NCI-H1105 treated with DMSO at 0.1 percent for 48 hours (cell line): ENCODE data around the gene SLC27A2.

ENCODE experiments used
- DNase-seq: peaks from one replicate; lab custom pipeline; 2025; lab: John Stamatoyannopoulos, UW

The SLC27A2 gene

DNA sequence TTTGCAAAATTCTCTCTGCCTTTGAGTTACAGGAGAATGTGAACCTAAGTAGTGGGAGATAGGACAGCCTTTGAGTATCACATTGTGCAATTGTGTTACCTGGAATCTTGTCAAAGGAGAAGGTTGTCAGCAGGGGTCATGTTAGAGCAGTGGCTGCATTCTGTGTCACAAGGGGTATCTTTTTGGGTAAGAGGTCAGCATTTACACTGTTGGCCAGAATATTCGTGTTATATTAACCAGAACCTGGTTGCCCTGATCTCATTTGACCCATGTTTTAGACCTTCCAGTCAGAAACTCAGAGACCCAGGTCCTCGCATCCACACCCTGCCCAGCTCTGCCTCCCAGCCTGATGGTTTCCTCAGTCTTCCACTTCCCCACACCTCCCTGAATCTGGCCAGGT lies 56.3 kb downstream of the SLC27A2 start:
- no peak for DNase-seq

DNA sequence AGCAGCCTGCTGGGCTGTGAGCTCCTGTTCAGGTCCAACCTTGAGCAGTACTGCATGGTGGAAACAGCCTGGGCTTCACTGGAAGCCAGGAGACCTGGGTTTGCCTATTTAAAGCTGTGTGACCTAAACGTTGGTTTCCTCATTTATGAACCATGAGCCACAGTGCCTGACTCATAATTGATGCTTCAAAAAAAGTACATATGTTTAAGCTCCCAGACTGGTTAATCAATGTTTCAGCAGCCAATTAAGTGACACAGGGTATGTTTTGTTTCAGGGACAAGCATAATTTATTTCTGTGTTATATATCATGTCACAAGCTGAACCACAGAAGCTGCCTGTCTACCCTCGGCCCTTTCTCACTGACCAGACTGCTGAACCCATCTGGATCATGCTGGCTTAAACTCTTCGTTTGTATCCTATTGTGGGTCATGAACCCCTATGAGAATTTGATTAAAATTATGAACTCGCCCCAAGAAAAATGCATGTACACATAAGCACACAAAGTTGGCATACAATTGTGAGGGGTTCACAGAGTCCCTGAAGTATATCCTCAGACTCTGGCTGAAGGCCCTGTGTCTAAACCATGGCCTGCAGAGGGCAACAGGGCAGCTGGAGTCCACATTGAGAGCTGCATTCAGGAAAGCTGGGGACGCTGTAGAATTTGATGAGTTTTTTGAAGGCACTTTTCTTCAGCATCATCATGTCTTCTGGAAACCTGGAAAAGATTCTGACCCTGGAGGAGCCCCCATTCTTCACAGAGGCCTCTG lies 59.9 kb downstream of the SLC27A2 start:
- DNase-seq: no peak

DNA sequence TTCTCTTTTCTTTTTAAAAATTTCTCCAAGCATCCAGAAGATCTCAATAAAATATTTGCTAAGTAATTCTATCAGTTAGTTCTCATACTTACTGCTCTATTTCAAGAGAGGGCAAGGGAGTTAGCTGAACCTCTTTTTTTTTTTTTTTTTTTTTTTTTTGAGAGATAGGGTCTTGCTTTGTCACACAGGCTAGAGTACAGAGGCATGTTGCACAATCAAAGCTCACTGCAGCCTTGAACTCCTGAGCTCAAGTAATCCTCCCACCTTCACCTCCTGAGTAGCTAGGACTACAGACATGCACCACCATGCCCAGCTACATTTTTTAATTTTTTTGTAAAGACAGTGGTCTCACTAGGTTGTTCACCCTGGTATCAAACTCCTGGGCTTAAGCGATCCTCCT lies 62.2 kb downstream of the SLC27A2 start:
- no peak for DNase-seq

DNA sequence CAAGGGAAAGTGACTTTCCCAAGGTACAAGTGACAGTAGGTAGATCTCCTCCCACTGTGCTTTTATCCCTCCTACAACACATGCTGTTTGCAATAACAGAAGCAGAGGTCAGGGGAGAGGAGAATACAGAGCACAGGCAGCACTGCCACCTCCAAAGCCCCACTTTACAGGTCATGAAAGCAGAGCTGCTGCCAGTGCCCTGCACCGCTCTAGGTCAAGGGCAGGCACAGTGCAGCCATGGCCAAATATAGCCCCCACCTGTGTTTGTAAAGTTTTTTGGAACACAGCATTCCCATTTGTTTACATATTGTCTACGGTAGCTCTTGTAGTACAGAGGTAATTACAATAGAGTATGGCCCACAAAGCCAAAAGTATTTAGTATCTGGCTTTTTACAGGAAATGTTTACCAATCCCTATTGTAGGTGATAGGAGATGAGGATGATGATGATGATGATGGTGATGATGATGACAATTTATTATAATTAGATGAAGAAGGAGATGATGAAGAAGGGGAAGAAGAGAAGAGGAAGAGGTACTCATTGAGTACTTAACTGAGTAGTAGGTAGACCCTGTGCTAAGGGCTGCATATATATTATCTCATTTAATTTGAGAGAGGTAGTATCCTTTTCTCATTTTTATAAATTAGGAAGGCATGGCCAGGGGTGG lies 63.1 kb downstream of the SLC27A2 start:
- DNase-seq: no peak

DNA sequence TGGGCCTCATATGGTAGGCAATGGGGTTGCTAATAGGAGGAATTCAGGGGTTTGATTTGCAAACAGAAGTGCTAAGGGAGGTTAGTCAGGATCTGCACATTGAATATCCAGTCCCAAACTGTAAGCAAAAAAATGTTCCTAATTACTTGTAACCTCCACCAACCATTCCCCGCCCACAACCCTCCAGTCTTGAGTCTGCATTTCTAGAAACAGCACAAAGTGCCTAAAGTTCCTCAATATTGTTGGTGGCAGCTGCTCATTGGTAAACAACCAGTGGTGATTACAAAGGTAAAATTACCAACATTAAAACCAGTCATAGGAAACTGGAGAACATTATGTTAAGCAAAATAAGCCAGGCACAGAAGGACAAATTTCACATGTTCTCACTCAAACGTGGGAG lies 64.6 kb downstream of the SLC27A2 start:
- DNase-seq: no peak

DNA sequence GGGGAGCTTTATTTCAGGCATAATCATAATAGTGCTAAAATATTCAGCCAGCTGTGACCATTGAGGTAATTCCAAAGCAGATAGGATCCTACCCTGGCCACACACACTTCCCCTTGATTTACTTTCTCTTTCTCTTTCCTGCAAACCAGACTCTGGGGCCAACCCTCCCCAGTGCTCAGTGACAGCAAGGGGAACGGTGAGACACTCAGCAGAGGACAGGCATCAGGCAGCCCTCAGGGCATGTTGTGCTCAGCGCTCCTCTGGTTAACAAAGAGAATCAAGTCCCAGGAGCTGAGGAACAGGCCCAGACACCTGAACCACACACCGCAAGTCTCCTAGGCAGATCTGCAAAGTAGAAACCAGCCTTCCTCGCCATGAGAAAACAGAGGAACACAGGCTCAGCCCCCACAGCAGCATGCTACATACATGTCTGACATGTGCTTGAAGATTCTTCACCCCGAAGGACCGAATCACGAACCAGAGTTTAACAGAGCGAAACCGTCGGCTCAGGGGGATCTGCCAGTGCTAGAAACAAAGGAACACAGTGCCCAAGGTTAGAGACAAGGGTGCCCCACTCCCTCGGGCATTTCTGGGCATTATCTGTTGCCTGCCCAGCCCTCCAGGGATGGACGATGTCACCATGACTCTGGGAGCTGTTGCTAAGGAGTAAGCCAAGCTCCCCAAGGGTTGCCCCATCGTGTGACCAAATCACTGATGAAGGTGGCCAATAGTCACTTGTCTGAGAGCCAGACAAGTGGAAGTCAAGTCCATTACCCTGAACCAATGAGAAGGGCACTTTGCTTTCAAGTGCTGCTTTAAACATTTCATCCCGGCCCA lies 66.0 kb downstream of the SLC27A2 start:
- no peak for DNase-seq

DNA sequence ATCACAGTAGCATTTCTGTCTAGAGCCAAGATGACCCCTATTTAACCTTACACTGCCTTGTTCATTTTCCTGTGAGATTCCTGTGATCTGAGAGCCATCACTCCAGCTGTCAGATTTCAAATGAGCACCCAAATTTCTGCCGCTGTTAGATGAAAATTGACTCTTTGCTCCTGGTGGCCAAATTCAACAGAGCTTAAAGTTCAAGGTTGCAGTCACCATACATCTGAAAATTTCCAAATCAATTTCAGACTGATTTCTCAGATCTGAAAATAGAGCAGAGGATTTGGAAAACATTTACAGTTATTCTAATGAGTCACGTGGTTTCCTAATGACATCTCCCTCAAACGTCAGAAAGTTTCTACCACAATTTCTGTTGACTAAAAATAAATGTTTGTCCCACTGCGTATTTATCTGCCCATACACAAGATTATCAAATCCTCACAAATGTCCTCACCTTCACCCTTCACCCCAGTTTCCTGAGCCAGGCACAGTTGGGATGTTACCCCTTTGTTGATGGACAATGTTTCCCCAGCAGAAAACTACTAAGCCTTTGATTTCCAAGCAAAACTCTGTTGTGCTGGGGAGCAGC lies 67.1 kb downstream of the SLC27A2 start:
- DNase-seq: no peak

DNA sequence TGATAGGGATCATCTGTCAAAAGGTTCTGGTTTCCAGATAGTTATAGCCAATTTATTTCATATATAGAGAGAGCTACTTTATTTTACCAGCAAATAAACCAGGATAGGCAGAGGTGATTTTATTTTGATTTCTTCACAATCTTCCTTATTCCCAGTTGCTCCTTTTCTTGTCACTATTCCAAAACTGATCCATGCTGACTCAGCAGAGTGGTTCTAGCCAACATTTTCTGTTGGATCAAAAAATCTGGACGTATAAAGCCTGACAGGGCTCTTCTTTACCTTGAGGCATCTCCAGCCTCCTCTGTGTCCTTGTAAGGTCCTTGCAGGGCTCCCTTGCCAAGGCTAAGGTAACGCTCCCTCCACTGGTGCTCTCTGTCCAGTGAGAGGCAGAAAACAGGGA lies 67.7 kb downstream of the SLC27A2 start:
- no peak for DNase-seq

DNA sequence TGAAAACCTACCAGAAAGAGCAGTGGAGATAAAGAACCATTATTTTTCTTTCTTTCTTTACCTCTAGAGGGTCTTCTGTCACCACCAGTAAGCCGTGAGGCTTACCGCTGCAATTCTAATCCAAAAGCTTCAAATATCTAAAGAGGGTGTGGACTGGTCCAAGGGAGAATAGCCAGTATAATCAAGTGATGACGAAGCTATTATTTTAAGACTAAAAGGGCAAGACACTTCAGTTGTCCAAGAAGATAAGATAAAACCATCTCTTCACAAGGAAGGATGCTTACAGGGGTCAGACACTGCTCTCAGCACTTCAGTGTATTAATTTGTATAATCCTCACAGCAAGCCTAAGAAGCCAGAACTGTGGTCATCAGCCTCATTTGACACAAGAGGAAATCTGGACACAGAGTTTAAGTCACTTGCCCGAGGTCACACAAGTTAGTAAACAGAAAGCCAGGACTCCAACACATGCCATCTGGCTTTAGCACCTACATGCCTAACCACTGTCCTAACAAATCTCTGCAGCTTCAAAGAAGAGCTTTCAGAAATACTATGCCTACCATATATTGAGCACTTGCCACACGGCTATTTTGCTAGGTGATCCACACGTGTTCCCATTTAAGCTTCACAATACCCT lies 68.9 kb downstream of the SLC27A2 start:
- no peak for DNase-seq

DNA sequence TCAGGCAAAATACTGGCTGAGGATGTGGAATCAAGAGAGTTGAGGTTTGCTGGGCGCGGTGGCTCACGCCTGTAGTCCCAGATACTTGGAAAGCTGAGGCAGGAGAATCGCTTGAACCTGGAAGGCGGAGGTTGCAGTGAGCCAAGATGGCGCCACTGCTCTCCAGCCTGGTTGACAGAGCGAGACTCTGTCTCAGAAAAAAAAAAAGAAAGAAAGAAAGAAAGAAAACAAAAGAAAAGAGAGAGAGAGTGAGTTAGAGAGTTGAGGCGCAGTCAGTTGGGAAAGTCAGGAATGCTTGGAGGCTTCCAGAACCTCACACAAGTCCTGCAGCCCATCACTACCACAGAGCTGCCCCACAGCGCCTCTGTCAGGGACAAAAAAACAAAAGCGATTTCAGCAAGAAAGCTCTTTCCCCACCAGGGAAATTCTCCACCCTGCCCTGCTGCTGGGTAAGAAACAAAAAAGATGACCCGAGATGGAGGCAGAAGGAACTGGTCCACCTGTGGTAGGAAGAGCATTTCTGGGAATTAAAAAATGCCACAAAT lies 69.7 kb downstream of the SLC27A2 start:
- DNase-seq: no peak

DNA sequence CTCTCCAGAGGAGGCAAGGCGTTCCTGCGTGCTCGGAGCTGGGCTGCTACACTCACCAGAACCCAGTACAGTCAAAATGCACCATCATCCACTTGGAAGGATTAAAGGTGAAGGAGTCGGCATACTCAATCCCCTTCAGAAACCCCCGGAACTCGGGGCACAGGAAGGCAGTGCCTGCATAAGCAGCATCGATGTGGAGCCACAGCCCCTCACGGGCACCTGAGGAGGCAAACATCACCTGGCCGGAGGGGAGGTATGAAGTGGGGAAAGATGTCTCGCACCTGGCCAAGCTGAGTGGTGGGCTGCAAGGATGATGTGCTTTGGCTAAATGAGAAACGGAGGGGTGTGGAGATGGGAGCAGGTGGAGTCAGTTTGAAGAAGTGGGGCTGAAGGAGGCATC lies 70.6 kb downstream of the SLC27A2 start:
- DNase-seq: no peak

DNA sequence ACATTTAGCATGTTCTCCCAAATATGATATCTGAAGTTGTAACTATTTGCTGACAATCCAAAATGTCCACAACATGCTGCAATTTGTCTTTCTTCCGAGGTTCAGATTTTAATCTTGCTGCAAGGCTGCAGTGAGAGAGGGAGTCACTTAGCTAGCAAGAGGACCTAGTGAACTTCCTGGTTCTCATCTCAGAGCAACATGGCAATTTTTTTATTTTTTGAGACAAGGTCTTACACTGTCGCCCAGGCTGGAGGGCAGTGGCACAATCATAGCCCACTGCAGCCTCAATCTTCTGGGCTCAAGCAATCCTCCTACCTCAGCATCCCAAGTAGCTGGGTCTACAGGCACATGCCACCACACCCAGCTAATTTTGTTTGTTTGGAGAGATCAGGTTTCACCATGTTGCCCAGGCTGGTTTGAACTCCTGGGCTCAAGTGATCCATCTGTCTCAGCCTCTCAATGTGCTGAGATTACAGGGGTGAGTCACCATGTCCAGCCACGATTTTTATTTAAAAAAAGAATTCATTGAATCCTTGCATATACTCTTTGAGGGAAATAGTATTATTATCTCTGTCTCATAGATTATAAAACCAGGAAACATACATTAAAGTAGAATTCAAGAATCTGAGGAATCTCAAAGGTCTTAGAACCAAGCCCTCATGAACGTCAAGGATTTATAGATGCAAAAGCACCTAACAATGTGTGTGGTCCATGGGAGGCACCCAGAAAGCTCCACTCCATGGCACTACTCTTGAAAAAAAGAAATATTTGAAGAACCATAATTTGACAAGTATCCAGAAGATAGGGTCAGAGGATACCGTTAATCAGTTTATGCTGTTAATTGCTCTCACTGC lies 74.4 kb downstream of the SLC27A2 start:
- no peak for DNase-seq

DNA sequence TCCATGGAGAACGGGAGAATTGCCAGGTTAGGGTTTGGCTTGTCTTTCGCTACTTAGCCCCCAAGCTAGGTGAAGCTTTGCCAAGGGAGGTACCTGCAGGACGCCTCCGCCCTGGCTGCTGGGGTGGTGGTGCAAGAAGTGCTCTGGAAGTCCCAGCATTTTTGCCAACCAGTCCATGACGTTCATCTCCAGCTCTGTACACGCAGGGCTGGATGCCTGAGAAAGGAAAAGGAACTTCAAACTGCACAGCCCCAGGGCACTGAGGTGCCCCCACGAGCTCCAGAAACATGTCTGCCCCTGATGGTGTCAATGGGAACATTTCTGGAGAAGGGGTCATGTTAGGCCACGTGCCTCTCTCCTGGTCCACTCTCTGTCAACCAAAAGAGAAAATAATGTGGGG lies 75.3 kb downstream of the SLC27A2 start:
- no peak for DNase-seq

DNA sequence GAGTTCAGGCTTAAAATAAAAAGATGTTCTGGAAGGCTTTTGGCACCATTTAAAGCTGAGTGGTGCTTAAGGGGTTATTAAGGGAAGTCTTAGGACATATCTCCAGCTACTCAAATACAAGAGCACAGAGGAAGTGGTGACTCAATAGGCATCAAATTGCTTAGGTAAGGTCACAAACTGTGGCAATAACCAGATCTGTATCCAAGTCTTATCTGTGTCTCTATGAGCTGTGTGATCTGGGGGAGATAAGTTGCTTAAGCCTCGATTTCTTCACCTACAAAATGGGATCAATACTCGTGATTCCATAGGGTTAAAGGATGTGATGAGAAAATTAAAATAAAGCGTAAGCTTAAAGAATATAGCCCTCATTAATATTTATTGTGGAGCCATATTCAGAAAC lies 75.9 kb downstream of the SLC27A2 start:
- DNase-seq: no peak

DNA sequence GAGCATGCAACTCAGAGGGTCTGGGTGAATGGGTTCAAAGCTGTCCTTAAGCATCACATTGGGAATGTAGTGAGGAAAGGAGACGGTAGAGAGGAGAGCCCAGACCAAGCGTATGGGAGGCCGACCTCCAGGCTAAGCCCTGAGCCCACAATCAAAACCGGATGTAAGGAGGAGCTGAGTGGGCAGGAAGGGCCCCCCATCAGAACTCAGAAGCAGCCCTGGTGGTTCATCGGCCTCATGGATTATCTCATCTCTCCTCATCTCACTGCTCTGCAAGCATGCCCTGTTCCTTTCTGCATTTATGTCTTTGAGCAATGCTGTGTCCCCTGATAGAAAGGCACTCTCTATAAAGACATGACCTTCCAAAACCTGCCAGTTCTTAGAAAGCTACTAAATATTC lies 77.3 kb downstream of the SLC27A2 start:
- DNase-seq: no peak

DNA sequence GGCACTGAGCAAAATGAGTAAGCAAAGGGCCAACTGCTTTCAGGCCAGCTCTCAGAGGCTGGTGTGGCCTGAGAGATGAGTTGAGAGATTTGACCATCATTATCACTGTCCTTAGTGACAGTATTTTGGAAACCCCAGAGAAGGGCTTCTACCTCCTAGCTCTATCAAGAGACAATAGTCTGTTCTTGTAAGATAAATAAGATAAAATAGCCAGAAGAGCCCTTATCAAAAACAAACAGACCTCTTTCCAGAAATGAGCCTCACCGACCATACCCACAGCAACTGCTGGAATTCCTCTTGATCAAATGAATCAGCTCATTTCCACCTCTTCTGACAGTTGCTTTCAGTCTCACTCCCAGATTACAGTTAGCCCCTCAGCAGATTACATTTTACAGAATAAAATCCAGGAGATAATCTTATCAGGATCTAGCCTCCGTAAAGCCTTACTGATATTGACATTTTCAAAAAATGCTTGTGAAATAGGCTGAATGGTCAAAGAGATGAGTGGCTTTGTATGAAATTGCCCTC lies 79.0 kb downstream of the SLC27A2 start:
- no peak for DNase-seq

DNA sequence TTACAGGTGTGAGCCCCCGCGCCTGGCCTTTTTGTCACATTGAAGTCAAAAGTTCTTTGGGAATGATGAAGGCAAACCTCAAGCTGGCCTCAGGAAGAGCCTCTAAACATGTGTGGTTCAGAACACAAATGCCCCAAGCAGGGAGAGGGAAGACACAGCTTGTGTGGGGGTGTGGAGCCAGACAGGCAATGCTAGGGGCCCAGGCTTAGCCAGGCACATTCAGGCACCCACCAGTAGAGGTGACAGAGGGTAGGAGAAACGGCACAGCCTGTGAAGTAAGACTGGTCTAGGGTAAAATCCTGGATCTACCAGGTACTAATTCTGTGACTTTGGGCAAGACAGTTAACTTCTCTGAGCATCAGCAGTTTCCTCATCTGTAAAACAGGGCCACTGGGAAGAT lies 80.0 kb downstream of the SLC27A2 start:
- DNase-seq: no peak

DNA sequence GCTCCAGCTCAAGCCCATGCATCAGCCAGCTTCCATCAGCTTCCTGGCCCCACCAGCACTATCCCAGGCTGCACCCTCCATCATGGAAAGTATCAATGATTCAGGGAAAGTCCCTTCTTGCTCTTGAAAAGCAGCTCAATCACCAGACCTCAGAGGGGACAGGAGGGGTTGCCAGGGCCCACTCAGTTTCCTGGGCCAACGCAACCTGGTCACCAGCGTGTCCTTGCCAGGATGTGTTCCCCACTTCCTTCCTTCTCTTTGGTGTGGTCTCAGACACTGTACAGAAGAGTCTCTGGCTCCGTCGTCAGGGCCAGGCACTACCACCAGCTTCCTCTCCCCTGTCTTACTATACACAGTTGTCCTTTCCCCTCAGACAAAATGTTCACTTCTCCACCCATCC lies 80.5 kb downstream of the SLC27A2 start:
- no peak for DNase-seq

DNA sequence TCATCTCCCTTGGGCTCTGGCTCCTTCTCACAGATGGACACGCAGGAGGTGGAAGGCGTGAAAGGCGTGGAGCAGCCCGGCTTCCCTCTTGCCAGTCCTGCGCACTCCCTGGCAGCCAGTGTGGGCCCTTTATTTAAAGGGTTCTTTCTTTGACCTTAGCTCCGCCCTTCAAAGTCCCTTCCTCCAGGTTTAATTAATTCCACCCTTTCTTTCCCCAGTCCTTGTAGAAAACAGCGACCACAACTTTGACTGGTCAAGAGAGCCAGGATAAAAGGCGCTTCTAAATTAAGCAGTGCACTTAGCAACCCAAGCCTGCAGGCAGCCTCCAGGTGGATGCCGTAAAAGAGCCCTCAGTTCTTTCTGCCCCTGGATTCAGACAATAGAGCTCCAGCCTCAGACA lies 83.6 kb downstream of the SLC27A2 start, which contains the start of gene HDC:
TSS of gene HDC (minus strand) at position 107 of the 400 bp plus-strand sequence. CDS start at position 4, 103 bp downstream.
- DNase-seq: no peak

DNA sequence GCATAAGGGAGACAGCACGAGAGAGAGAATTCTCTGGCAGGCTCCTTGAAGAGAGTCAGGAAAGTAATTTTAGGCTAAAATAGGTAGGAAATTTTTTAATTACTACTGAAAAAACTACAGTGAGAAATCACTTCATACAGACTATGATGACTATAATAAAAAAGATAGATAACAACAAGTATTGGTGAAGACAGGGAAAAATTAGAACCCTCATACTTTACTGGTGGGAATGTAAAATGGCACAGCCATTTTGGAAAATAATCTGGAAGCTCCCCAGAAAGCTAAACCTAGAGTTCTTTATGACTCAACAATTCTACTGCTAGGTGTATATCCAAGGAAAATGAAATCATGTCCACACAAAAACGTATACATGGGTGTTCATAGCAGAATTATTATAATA lies 85.6 kb downstream of the SLC27A2 start:
- DNase-seq: no peak
